ENCODE measurements around the gene TRIM71. TPM values are rescaled to one million over a fixed set of nuclear protein-coding genes. Genes with fewer than 3 reads are reported as not detected.

The TRIM71 gene
- total and polyA plus RNA-seq, 2 of the 13 experiments (the other 11 are each of a cell fraction or from before 2014, with no cell fraction given): 21.7 to 76.9 TPM

DNA sequence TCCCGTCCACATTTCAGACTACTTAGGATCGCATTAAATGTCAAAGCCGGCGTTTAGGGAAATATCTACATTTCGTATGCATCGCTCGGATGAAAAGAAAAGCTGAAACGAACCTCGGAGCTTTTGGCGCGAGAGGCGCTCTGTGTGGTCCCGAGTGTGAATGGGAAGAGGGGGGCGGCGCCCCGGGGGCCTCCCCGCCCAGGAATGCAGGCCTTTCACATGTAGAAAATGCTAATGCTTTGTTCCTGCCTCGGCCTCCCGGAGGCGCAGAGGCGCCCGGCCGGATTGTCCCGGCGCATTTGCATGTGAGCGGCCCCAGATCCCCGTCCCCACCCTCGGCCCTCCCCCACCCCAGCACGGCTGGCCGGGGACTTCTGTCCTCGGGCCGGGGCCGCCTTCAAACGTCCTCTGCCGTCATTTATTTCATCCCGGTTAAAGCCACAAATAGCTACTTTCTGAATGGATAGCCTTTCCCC is 37.0 kb upstream of the TRIM71 start (continued):
- TF ChIP-seq, protein P1, sequence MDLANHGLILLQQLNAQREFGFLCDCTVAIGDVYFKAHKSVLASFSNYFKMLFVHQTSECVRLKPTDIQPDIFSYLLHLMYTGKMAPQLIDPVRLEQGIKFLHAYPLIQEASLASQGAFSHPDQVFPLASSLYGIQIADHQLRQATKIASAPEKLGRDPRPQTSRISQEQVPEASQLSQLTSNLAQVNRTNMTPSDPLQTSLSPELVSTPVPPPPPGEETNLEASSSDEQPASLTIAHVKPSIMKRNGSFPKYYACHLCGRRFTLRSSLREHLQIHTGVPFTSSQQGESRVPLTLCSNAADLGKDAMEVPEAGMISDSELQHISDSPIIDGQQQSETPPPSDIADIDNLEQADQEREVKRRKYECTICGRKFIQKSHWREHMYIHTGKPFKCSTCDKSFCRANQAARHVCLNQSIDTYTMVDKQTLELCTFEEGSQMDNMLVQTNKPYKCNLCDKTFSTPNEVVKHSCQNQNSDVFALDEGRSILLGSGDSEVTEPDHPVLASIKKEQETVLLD (CRISPR knock-in tag; IDR thresholded peaks at IDR 0.05; ENCODE audit: low read depth): no peak
- TF ChIP-seq ZNF615 (CRISPR knock-in tag; IDR thresholded peaks at IDR 0.05; ENCODE audit: borderline replicate concordance) (no peak), FOXK1 (CRISPR knock-in tag; IDR thresholded peaks at IDR 0.05; ENCODE audit: borderline replicate concordance, low read depth) (no peak), ZNF7 (CRISPR knock-in tag; IDR thresholded peaks at IDR 0.05) (no peak), ZZZ3 (CRISPR knock-in tag; IDR thresholded peaks at IDR 0.05; ENCODE audit: borderline replicate concordance) (no peak), GATA4 (IDR thresholded peaks at IDR 0.05; ENCODE audit: borderline replicate concordance, low read depth) (no peak), ZSCAN21 (CRISPR knock-in tag; IDR thresholded peaks at IDR 0.05; ENCODE audit: borderline replicate concordance) (no peak), IRX3 (CRISPR knock-in tag; IDR thresholded peaks at IDR 0.05; ENCODE audit: borderline replicate concordance, low read depth) (0 out of 2 replicates have a peak, but pooled peaks have one; percentile 23), ZNF788 (CRISPR knock-in tag; IDR thresholded peaks at IDR 0.05; ENCODE audit: borderline replicate concordance) (no peak), ZNF790 (CRISPR knock-in tag; IDR thresholded peaks at IDR 0.05; ENCODE audit: borderline replicate concordance) (no peak), ZNF644 (CRISPR knock-in tag; IDR thresholded peaks at IDR 0.05; ENCODE audit: low read depth) (no peak), ETV5 (CRISPR knock-in tag; IDR thresholded peaks at IDR 0.05; ENCODE audit: borderline replicate concordance) (peak; percentile 32; the same call in 1 of the 2 replicates), KDM1A (CRISPR knock-in tag; IDR thresholded peaks at IDR 0.05) (no peak), ZNF775 (CRISPR knock-in tag; IDR thresholded peaks at IDR 0.05; ENCODE audit: borderline replicate concordance) (no peak), FOXK2 (IDR thresholded peaks at IDR 0.05) (no peak), ZBTB20 (CRISPR knock-in tag; IDR thresholded peaks at IDR 0.05; ENCODE audit: borderline replicate concordance, low read depth) (no peak), RAD21 (CRISPR knock-in tag; IDR thresholded peaks at IDR 0.05) (peak; percentile 34; the same call in 1 of the 2 replicates), POLR2G (IDR thresholded peaks at IDR 0.05; ENCODE audit: low read depth, low read length) (no peak), NR2F1 (CRISPR knock-in tag; IDR thresholded peaks at IDR 0.05) (no peak), JUNB (CRISPR knock-in tag; IDR thresholded peaks at IDR 0.05; ENCODE audit: borderline replicate concordance) (no peak), ZNF274 (CRISPR knock-in tag; IDR thresholded peaks at IDR 0.05) (no peak), ZNF564 (CRISPR knock-in tag; IDR thresholded peaks at IDR 0.05) (no peak), FIP1L1 (IDR thresholded peaks at IDR 0.05; ENCODE audit: borderline replicate concordance, insufficient read depth, low read depth, low read length) (no peak)
- TF ChIP-seq, protein P2, sequence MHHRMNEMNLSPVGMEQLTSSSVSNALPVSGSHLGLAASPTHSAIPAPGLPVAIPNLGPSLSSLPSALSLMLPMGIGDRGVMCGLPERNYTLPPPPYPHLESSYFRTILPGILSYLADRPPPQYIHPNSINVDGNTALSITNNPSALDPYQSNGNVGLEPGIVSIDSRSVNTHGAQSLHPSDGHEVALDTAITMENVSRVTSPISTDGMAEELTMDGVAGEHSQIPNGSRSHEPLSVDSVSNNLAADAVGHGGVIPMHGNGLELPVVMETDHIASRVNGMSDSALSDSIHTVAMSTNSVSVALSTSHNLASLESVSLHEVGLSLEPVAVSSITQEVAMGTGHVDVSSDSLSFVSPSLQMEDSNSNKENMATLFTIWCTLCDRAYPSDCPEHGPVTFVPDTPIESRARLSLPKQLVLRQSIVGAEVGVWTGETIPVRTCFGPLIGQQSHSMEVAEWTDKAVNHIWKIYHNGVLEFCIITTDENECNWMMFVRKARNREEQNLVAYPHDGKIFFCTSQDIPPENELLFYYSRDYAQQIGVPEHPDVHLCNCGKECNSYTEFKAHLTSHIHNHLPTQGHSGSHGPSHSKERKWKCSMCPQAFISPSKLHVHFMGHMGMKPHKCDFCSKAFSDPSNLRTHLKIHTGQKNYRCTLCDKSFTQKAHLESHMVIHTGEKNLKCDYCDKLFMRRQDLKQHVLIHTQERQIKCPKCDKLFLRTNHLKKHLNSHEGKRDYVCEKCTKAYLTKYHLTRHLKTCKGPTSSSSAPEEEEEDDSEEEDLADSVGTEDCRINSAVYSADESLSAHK (CRISPR knock-in tag; IDR thresholded peaks at IDR 0.05; ENCODE audit: borderline replicate concordance): no peak
- TF ChIP-seq, protein P3, sequence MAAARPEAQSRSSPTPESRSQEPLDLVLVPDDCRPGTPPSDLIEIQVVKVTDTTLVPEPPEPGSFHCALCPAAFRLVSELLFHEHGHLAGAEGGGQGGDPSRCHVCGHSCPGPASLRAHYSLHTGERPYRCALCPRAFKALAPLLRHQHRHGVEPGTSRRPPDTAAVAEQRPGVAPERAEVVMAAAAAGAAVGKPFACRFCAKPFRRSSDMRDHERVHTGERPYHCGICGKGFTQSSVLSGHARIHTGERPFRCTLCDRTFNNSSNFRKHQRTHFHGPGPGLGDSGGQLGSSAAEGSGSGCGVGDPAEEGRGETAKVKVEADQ (CRISPR knock-in tag; IDR thresholded peaks at IDR 0.05; ENCODE audit: borderline replicate concordance): no peak
- TF ChIP-seq, protein P4, sequence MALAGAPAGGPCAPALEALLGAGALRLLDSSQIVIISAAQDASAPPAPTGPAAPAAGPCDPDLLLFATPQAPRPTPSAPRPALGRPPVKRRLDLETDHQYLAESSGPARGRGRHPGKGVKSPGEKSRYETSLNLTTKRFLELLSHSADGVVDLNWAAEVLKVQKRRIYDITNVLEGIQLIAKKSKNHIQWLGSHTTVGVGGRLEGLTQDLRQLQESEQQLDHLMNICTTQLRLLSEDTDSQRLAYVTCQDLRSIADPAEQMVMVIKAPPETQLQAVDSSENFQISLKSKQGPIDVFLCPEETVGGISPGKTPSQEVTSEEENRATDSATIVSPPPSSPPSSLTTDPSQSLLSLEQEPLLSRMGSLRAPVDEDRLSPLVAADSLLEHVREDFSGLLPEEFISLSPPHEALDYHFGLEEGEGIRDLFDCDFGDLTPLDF (CRISPR knock-in tag; IDR thresholded peaks at IDR 0.05): peak; percentile 70; the same call in 1 of the 2 replicates

Measured in HepG2 (cell line).